Stimulated activated CD4-positive, alpha-beta T cell treated with anti-CD3 and anti-CD28 coated beads, Interleukin-2, amount 100 ng/mL, for 24 hours (primary cell): ENCODE measurements around the gene ALK.

Experiments
- DNase-seq, 2 donors: peaks; one replicate each; pipeline ENCODE4 v3.0.0-alpha.2; 2020

ALK gene

GRCh38 chr2:29706171-29706720 lies 215.1 kb downstream of the ALK start:
- DNase-seq: no peak

GRCh38 chr2:29705616-29706015 lies 215.8 kb downstream of the ALK start:
- no peak for DNase-seq

DNA sequence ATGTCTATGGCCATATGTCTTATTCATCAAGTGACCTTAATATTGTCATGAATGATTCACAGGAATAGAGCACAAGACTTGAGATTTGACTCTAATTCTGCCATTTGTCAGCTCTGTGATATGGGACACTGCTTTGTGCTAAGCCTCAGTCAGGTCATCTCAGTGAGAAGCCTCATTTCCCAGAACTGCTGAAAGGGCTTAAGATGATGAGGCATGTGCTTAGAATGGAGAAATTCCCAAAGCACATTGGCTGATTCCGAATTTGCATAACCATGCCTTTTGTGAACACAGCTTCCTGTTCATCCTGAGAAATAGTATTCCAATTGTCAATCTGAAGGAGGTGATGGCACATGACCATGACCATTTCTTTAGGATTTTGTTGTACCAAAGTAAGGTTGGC lies 218.1 kb downstream of the ALK start:
- DNase-seq: no peak

- DNase-seq: no peak
Observed at GRCh38 chr2:29702276-29702675, 219.1 kb downstream of the ALK start.

DNA sequence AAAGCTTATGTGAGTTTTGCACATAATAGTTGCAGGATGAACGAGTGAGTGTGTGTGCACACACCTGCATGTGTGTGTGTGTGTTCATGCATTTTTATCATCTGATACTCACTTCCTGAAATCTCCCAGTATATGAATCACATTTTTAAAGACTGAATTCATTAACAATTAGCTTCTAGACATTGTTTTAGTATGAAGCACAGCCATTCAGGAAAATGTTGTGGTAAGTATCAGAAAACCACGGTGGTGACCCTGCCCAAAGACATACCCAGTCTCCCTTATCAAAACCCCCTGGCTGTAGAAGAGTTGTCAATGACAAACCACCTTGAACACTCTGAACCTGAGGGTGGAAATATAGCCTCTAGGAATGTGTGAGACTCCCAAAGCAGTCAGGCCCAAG lies 220.8 kb downstream of the ALK start:
- no peak for DNase-seq

DNA sequence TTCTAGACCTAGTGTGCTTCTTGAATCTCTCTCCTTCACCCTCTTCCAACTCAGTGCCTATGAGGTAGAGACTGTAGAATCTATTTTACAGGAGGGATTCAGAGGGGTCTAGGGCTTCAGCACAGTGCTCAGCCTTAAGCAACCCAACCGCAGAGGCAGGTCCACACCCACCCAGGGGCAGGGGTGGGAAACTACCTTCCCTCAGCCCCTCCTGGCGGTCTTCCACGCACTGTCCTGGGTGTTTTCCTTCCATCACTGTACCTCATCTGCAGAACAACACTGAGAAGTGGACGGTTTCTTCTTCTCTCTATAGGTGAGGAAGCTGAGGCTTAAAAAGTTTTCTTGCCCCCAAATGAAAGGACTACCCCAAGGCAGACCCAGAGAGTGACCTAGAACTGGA lies 222.3 kb downstream of the ALK start:
- no peak for DNase-seq

- DNase-seq: no peak
Observed at GRCh38 chr2:29698216-29698615, 223.2 kb downstream of the ALK start.

DNA sequence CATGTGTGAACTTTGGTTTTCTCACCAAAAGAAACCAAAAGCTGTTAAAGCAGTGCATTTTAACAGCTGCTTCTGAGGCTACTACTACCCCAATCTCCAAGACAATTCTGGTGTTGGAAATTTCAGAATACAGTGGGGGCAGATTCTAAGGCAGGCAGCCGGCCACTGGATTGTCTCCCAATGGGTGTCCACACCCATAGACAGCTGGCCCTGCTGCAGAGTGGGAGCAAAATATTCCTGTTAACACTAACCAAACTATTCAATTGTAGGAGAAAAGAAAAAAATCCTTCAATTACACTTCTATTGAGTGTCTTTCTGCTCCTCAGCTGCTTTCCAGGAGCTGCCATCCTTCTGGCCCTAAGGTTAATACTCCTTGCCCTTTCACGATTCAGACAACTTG lies 223.7 kb downstream of the ALK start:
- DNase-seq: no peak

- no peak for DNase-seq
Observed at GRCh38 chr2:29697181-29697580, 224.2 kb downstream of the ALK start.

GRCh38 chr2:29694741-29695140 lies 226.6 kb downstream of the ALK start:
- no peak for DNase-seq

DNA sequence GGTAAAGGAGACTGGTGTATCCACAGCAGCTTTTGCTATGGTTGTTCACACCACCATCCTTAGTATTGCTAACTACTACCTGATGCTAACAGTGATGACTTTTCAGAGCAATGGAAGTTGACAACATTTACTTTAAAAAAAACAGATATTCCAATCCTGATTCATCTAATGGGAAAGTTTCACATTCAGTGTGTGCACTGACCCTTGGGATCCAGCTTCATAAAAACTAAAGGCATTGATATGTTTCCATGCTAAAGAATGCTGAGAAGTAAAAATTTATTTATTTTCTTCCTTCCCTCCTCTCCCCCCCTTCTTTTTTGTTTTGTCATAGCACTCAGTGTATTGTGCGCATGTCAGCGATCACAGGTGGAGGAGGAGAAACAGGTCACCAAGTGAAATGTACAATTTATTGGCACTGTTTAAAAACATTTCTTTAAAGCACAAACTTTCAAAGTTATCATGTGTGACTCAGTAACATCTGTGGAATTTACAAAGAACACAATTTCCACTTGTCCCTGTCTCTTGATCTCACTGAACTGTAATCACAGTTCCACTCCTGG lies 229.9 kb downstream of the ALK start:
- no peak for DNase-seq

GRCh38 chr2:29689666-29690065 lies 231.7 kb downstream of the ALK start:
- DNase-seq: no peak

DNA sequence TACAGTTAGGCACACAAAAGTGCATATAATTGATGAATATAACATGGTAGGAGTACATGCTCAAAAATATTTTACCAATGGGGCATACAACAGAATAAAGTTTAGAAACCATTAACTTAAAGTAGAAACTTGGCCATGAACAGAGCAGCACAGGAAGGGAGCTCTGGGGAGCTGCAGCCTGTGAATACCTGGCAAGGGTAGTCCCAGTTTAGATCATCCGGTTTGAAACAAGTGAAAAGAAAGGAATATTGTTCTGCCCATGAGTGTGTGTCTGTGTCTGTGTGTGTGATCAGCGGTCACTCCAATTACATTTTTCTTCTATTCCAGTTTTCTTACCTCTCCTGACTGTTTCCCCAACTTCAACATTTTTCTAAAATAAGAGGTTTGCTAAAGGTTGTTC lies 233.0 kb downstream of the ALK start:
- no peak for DNase-seq

DNA sequence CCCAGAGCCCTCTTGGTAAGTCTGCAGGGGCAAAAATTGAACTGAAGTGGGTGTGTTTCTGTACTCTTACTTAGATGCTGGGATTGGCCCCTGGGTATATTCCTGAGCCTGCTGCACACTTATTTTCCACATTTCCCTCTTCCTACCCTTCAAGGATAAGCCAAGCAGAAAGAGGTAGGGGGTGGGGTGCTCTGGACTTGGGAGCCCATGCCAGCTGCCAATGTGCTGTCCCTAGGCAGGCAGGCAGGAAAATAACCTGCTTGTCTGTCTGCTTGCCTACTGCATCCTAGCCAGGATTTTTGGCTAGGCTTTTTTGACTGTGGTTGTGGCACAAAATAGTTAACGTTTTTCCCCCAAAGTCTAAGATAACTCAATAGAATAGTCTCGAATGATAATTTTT lies 234.3 kb downstream of the ALK start:
- no peak for DNase-seq

- DNase-seq: no peak
Observed at GRCh38 chr2:29676886-29677453, 244.4 kb downstream of the ALK start.

- DNase-seq: no peak
Observed at GRCh38 chr2:29664578-29664977, 256.8 kb downstream of the ALK start.

DNA sequence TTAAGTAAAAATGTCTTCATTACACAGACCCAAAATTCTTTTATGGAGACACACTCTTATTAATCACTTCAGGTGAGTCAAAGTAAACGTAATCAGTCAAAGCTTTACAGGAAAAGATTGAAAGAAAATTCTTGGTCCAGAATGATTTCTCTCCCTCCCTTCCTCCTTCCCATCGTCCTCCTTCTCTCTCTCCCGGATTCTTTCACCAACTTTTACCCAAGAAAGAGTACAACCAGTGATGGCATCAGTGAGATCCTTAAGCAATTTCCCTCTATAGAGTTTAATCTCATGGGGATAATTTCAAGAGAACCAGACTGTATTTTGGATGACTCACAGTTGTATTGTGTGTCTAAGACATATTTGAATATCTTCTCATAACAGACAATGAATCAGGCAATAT lies 258.1 kb downstream of the ALK start:
- no peak for DNase-seq

DNA sequence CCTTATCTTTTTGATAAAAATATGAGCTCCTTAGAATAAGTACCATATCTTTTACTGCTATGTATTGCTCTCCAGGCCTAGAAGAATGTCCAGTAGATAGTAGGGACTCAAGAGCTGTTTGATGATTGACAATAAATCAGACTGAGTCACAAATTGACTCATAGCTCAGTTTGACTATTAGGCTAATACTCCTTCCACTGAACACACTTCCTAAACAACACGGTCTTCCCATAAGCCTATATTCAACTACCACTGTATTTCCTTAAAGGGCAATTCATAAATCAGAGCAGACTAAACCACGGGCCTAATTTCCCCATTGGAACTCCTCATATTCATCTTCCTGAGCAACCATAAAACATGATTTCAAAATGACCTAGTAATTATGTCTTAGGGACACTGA lies 258.5 kb downstream of the ALK start:
- DNase-seq: no peak

DNA sequence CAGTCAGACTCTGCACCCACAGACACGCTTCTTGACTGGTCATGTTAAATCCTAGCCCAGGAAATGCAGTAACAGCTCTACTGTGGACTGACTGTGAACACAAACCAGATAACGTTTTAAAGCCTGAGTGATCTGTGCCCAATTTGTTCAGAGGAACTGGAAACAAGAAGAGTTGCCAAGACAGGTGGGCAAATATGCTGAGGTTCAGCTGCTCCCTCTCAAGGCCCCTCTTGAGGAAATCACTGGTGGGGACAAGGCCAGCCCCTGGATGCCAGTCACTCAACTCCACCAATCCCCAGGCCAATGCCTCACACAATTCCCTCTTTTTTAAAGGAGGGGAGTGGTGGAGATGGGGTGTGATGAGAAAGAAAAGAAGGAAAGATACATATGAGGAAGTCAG lies 261.2 kb downstream of the ALK start:
- no peak for DNase-seq

DNA sequence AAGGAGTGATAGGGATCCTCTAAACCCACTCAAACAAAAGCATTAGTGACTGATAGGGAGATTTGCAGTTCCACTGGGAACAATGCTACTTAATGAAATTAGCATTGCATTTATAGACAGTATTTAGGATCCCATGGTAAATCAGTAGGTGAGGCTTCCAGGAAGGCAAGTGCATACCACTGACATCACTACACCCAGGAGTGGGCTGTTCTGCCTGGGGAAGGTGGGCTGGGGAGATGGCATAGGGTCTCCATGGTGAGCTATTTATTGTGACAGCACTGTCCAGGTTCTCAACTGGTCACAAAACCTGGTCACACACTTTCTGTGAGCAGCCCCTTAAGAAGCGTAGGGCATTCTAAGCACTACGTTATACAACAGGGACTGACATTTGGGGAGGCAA lies 262.2 kb downstream of the ALK start:
- no peak for DNase-seq

DNA sequence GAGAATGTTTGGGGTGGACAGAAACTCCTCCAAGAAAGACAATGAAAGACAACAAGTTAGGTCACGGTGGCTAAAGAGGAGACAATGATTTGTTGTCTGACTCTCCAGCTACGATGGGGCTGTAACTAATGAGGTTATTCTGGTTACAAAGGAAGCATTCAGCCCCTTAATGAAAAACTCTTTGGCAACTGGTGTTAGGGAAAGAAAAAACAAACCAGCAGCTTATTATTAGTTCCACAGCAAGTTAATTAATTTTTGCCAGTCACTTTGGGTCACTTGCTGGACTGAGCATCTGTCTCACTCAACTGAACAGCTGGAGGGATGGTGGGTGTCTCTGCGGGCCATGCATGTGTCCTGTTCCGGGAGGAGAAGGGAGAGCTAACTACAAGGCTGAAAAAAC lies 263.7 kb downstream of the ALK start:
- DNase-seq: no peak

- DNase-seq: no peak
Observed at GRCh38 chr2:29655391-29656086, 265.8 kb downstream of the ALK start.

- DNase-seq: no peak
Observed at GRCh38 chr2:29650631-29651097, 270.7 kb downstream of the ALK start.

DNA sequence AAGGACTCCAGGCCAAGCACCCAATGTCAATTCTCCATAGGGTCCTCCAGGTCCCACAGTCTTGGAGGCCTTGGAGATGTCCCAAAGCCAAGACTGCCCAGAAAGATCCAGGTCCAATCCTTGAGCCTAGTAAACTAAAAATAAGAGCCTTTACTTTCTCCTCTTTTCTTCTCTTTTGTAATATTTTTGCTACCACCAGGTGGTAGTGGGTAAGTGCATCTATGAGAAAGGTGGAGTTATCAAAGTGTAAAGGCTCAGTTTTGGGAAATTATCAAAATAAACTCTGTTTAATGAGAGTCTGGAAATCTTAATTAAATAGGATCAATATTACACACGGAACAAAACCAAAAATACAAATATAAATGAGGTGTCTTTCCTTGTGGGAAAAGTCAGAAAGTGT lies 276.4 kb downstream of the ALK start:
- DNase-seq: no peak

- no peak for DNase-seq
Observed at GRCh38 chr2:29643196-29643595, 278.2 kb downstream of the ALK start.
